Measurements from ENCODE around the gene SLA2. TPM values are rescaled to one million over a fixed set of nuclear protein-coding genes. Genes with fewer than 3 reads are reported as not detected.

SLA2 gene
- total and polyA plus RNA-seq, 2 of the 4 experiments (the other 2 are of a cell fraction) = 0.03 TPM; not detected in 1

- no peak overlapping the region for H2AK9ac ChIP-seq (replicated peaks; ENCODE audit: low read depth, low read length, poor library complexity)
- H3K9me3 ChIP-seq (ENCODE audit: control insufficient read depth, insufficient read depth, low read length) = no peaks in the 10 kb centered on the region
- no TSS peak for BruUV-seq (replicated peaks)
- H2BK120ac ChIP-seq (ENCODE audit: low read depth, low read length) = no peak overlapping the region
- H2BK15ac ChIP-seq (ENCODE audit: low read depth, low read length) = no peak overlapping the region
- no peak for TF ChIP-seq MAZ (IDR thresholded peaks at IDR 0.05; ENCODE audit: borderline replicate concordance, low read depth, low read length)
- no peak overlapping the region for H4K91ac ChIP-seq (ENCODE audit: insufficient read depth, low read depth, low read length)
- H3K23ac ChIP-seq (ENCODE audit: low read depth, low read length) = no peak overlapping the region
- H2AFZ ChIP-seq (replicated peaks; ENCODE audit: low read length, poor library complexity) = no peak overlapping the region
- no peak overlapping the region for H3K18ac ChIP-seq (ENCODE audit: low read depth, low read length)
- ChIA-PET CTCF (no interaction called here), POLR2A (ENCODE audit: unreplicated experiment) (no interaction called here)
- no peaks in the 10 kb centered on the region for H3K9me1 ChIP-seq (ENCODE audit: insufficient read depth, low read length)
- H2AK5ac ChIP-seq (ENCODE audit: low read depth, low read length) = no peak overlapping the region
- no peak overlapping the region for H4K8ac ChIP-seq (ENCODE audit: low read depth in 2 of 2, low read length in 2 of 2)
- H2BK5ac ChIP-seq (ENCODE audit: low read depth, low read length, poor library complexity, severe bottlenecking) = no peak overlapping the region
- intact Hi-C loops (cut with micrococcal nuclease) (no loop called here), dilution Hi-C loops (cut with HindIII; ENCODE audit: low sequenced_read_pairs, unreplicated experiment) (no loop called here), in situ Hi-C loops (cut with MboI; ENCODE audit: low sequenced_read_pairs) (no loop called here)
- no CpG with 5 or more reads among the region's 3 CpGs for WGBS, 2 experiments (ENCODE audit: extremely low coverage in 2 of 2, insufficient read length in 1 of 2)
- no peak overlapping the region for H3K27ac ChIP-seq (ENCODE audit: insufficient read depth, low read length)
- no peak overlapping the region for H3K14ac ChIP-seq (replicated peaks; ENCODE audit: low read depth, low read length)
- H4K5ac ChIP-seq (ENCODE audit: low read depth, low read length) = no peak overlapping the region
- H3K4me2 ChIP-seq (ENCODE audit: low read depth, low read length) = no peak overlapping the region
- no peaks in the 10 kb centered on the region for H3K4me1 ChIP-seq (ENCODE audit: control insufficient read depth, insufficient read depth, low read length)
- DNase-seq (no peak), ATAC-seq (ENCODE audit: low read depth) (no peak)
- H3K9ac ChIP-seq (ENCODE audit: low read depth, low read length) = no peak overlapping the region
- H3K56ac ChIP-seq (ENCODE audit: extremely low read depth, insufficient read depth, low read length) = no peak overlapping the region
- H3K79me1 ChIP-seq (ENCODE audit: low read depth in 1 of 2, low read length in 2 of 2) = no peaks in the 10 kb centered on the region
- H3K36me3 ChIP-seq (ENCODE audit: control insufficient read depth, insufficient read depth, low read length) = no peaks in the 10 kb centered on the region
- H2BK20ac ChIP-seq (ENCODE audit: low read depth, low read length) = no peak overlapping the region
- H3K27me3 ChIP-seq (ENCODE audit: control insufficient read depth, insufficient read depth, low read length) = no peaks in the 10 kb centered on the region
- H3K4me3 ChIP-seq (ENCODE audit: insufficient read depth, low read depth, low read length) = no peak overlapping the region
- no peaks in the 10 kb centered on the region for H4K20me1 ChIP-seq (ENCODE audit: insufficient read depth, low read length)
- no peak overlapping the region for H3K4ac ChIP-seq (ENCODE audit: low read depth, low read length)
Measured at GRCh38 chr20:36632147-36632486, 13.9 kb downstream of the SLA2 start.

Measured in IMR-90 (cell line).